ENCODE data around the gene FAM110D.

GRCh38 chr1:26119892-26120608 is 38.8 kb upstream of the FAM110D start:
- TF ChIP-seq POLR2AphosphoS5 (IDR thresholded peaks at IDR 0.05; ENCODE audit: insufficient read depth, low read depth, low read length), result no peak
- no peak for TF ChIP-seq CTCF (IDR thresholded peaks at IDR 0.05; ENCODE audit: extremely low read depth in 1 of 2, insufficient read depth in 1 of 2, low read depth in 1 of 2, low read length in 2 of 2)
- TF ChIP-seq POLR2A (IDR thresholded peaks at IDR 0.05; ENCODE audit: low read depth, low read length), result no peak
- no peak for TF ChIP-seq MAX (IDR thresholded peaks at IDR 0.05; ENCODE audit: insufficient read depth, insufficient read length)
- no peak for TF ChIP-seq JUN (IDR thresholded peaks at IDR 0.05; ENCODE audit: borderline replicate concordance, insufficient read depth, insufficient read length, low read depth)
- no peak for TF ChIP-seq EZH2 (IDR thresholded peaks at IDR 0.05; ENCODE audit: borderline replicate concordance, low read depth, low read length, severe bottlenecking)
- no peak for TF ChIP-seq MYC (IDR thresholded peaks at IDR 0.05; ENCODE audit: low read depth, low read length)
- no peak for TF ChIP-seq FOS (IDR thresholded peaks at IDR 0.05; ENCODE audit: borderline replicate concordance, insufficient read depth, low read length)

Data from endothelial cell of umbilical vein (primary cell).